ENCODE measurements around the gene CMTM2. TPM values are rescaled to one million over a fixed set of nuclear protein-coding genes. Genes with fewer than 3 reads are reported as not detected.

Gene CMTM2
- total RNA-seq (0.49 TPM), polyA plus RNA-seq (not detected)

GRCh38 chr16:66578651-66579531 lies at the start of gene CMTM2:
Gene CMTM2 (plus strand): TSS chr16:66579463. CDS start chr16:66579608, 145 bp downstream.
- DNase-seq (peak in 1 of 3 donors; percentile 32), ATAC-seq (ENCODE audit: low read depth in 2 of 2) (peak; percentile 24 to 39)
- no peaks in the 10 kb centered on the region for H3K9me3 ChIP-seq (ENCODE audit: control insufficient read depth in 2 of 2, low read length in 2 of 2)
- no peak within 1 kb of the TSS for H3K27ac ChIP-seq (ENCODE audit: insufficient read depth, low read length, poor library complexity, severe bottlenecking)
- H3K4me1 ChIP-seq (ENCODE audit: control insufficient read depth, insufficient read depth, low read length, poor library complexity, severe bottlenecking) = peaks cover 9% of the 10 kb centered on the region
- H3K27me3 ChIP-seq (ENCODE audit: control insufficient read depth, insufficient read depth, low read length) = no peaks in the 10 kb centered on the region
- Mint-ChIP-seq H3K4me3 (peak within 1 kb of the TSS in 3 of 4 donors; percentile 64 to 76 (median 70)), H3K27me3 (peaks cover 29% of the 10 kb centered on the region), H3K9me3 (no peaks in the 10 kb centered on the region), H3K27ac (peak within 1 kb of the TSS in 2 of 3 donors; percentile 32 to 67), H3K4me1 (peaks cover 2 to 18% (median 5%) of the 10 kb centered on the region in 4 donors), H3K36me3 (no peaks in the 10 kb centered on the region)
- no peak within 1 kb of the TSS for H3K4me3 ChIP-seq (ENCODE audit: low read depth, low read length)
- H3K36me3 ChIP-seq (ENCODE audit: control insufficient read depth, insufficient read depth, low read length) = no peaks in the 10 kb centered on the region

- Mint-ChIP-seq H3K36me3 (peaks cover 4% of the 10 kb centered on the region), H3K27ac (peak overlapping the region in 2 of 3 donors; percentile 63 to 88), H3K4me1 (peaks cover 0 to 45% (median 24%) of the 10 kb centered on the region in 4 donors), H3K4me3 (no peak overlapping the region), H3K9me3 (no peaks in the 10 kb centered on the region), H3K27me3 (no peaks in the 10 kb centered on the region)
- Histone ChIP-seq H3K27ac (ENCODE audit: insufficient read depth, low read length, poor library complexity, severe bottlenecking) (no peak overlapping the region), H3K36me3 (ENCODE audit: control insufficient read depth, insufficient read depth, low read length) (no peaks in the 10 kb centered on the region), H3K4me3 (ENCODE audit: low read depth, low read length) (no peak overlapping the region), H3K4me1 (ENCODE audit: control insufficient read depth, insufficient read depth, low read length, poor library complexity, severe bottlenecking) (peaks cover 15% of the 10 kb centered on the region), H3K9me3 (ENCODE audit: control insufficient read depth in 2 of 2, low read length in 2 of 2) (no peaks in the 10 kb centered on the region), H3K27me3 (ENCODE audit: control insufficient read depth, insufficient read depth, low read length) (no peaks in the 10 kb centered on the region)
- no peak for ATAC-seq (ENCODE audit: low read depth in 2 of 2)
- no peak for DNase-seq
Observed at GRCh38 chr16:66529475-66529874, 49.8 kb upstream of the CMTM2 start.

DNA sequence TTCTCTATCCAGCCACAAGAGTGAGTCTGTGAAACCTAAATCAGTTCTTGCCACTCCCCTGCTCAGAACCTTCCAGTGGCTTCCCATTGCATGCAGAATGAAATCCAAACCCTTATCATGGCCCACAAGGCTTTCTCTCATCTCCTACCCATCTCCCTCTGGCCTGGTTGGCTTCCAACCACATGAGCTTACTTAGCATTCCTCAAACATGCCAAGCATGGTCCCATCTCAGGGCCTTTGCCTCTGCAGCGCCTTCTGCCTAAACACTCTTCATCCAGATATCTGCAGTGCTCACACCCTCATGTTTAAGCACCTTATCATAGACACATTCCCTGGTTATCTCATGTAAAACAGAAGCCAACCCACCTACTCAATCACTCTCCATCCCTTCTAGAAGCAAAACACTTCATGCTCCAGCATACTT lies 44.9 kb upstream of the CMTM2 start:
- Mint-ChIP-seq H3K4me1 (peaks cover 5 to 11% (median 6%) of the 10 kb centered on the region in 4 donors), H3K27ac (peak overlapping the region in 2 of 3 donors; percentile 13 to 83), H3K9me3 (no peaks in the 10 kb centered on the region), H3K36me3 (peaks cover 12% of the 10 kb centered on the region), H3K27me3 (no peaks in the 10 kb centered on the region), H3K4me3 (no peak overlapping the region)
- Histone ChIP-seq H3K9me3 (ENCODE audit: control insufficient read depth in 2 of 2, low read length in 2 of 2) (no peaks in the 10 kb centered on the region), H3K4me3 (ENCODE audit: low read depth, low read length) (no peak overlapping the region), H3K27ac (ENCODE audit: insufficient read depth, low read length, poor library complexity, severe bottlenecking) (no peak overlapping the region), H3K36me3 (ENCODE audit: control insufficient read depth, insufficient read depth, low read length) (no peaks in the 10 kb centered on the region), H3K4me1 (ENCODE audit: control insufficient read depth, insufficient read depth, low read length, poor library complexity, severe bottlenecking) (no peaks in the 10 kb centered on the region), H3K27me3 (ENCODE audit: control insufficient read depth, insufficient read depth, low read length) (no peaks in the 10 kb centered on the region)
- ATAC-seq (ENCODE audit: low read depth in 2 of 2) (no peak), DNase-seq (no peak)

GRCh38 chr16:66536525-66536924 lies 42.7 kb upstream of the CMTM2 start:
- H3K36me3 ChIP-seq (ENCODE audit: control insufficient read depth, insufficient read depth, low read length) = no peaks in the 10 kb centered on the region
- peaks cover 8% of the 10 kb centered on the region for H3K36me3 Mint-ChIP-seq
- no peak overlapping the region for H3K27ac Mint-ChIP-seq
- peaks cover 5 to 12% (median 7%) of the 10 kb centered on the region in 4 donors for H3K4me1 Mint-ChIP-seq
- H3K27me3 Mint-ChIP-seq = no peaks in the 10 kb centered on the region
- no peak for DNase-seq
- no peak for ATAC-seq (ENCODE audit: low read depth in 2 of 2)
- H3K4me1 ChIP-seq (ENCODE audit: control insufficient read depth, insufficient read depth, low read length, poor library complexity, severe bottlenecking) = no peaks in the 10 kb centered on the region
- H3K4me3 Mint-ChIP-seq = no peak overlapping the region
- H3K9me3 ChIP-seq (ENCODE audit: control insufficient read depth in 2 of 2, low read length in 2 of 2) = no peaks in the 10 kb centered on the region
- H3K4me3 ChIP-seq (ENCODE audit: low read depth, low read length) = no peak overlapping the region
- H3K9me3 Mint-ChIP-seq = no peaks in the 10 kb centered on the region
- no peaks in the 10 kb centered on the region for H3K27me3 ChIP-seq (ENCODE audit: control insufficient read depth, insufficient read depth, low read length)
- H3K27ac ChIP-seq (ENCODE audit: insufficient read depth, low read length, poor library complexity, severe bottlenecking) = no peak overlapping the region

DNA sequence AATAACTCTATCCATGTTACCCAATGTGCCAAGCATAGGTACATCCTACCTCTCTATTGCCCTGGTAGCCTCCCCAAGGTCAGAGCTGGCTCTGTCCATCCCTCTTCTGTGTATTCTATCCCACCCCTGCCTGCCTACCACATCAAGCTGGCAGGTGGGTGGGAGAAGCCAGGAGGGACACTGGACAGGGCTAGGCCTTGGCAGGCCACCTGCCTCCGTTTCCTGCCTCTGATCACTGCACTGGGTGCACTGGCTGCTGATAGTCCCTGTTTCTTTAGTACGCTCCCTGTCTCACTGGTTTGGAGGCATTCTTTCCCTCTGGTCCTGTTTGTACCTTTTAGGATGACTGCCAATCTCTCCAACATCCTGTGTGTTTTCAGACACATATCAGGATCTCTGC lies 42.0 kb upstream of the CMTM2 start:
- DNase-seq (no peak), ATAC-seq (ENCODE audit: low read depth in 2 of 2) (no peak)
- H3K27ac Mint-ChIP-seq = peak overlapping the region in 1 of 3 donors; percentile 11
- Histone ChIP-seq H3K9me3 (ENCODE audit: control insufficient read depth in 2 of 2, low read length in 2 of 2) (no peaks in the 10 kb centered on the region), H3K27ac (ENCODE audit: insufficient read depth, low read length, poor library complexity, severe bottlenecking) (no peak overlapping the region), H3K4me1 (ENCODE audit: control insufficient read depth, insufficient read depth, low read length, poor library complexity, severe bottlenecking) (no peaks in the 10 kb centered on the region), H3K27me3 (ENCODE audit: control insufficient read depth, insufficient read depth, low read length) (no peaks in the 10 kb centered on the region), H3K36me3 (ENCODE audit: control insufficient read depth, insufficient read depth, low read length) (no peaks in the 10 kb centered on the region), H3K4me3 (ENCODE audit: low read depth, low read length) (no peak overlapping the region)
- H3K4me3 Mint-ChIP-seq = no peak overlapping the region
- H3K4me1 Mint-ChIP-seq = peaks cover 5 to 12% (median 9%) of the 10 kb centered on the region in 4 donors
- H3K27me3 Mint-ChIP-seq = no peaks in the 10 kb centered on the region
- no peaks in the 10 kb centered on the region for H3K9me3 Mint-ChIP-seq
- H3K36me3 Mint-ChIP-seq = peaks cover 14% of the 10 kb centered on the region

DNA sequence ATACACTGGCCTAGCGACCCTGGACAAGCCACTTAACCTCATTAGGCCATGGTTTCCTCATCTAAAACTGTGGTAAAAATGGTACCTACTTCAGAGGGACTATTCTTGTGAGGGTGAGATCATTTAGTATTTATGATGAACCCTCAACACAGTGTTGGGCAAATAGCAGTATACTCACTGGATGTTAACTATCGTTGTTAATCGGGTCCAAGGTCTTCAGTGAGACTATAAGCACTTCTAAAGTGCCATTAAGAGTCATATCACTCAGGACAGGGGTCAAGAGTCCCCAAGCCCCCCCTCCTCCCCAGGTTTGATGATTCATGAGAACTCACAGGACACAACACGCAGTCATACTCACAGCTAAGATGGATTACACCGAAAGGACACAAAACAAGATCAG lies 40.4 kb upstream of the CMTM2 start:
- no peaks in the 10 kb centered on the region for H3K27me3 ChIP-seq (ENCODE audit: control insufficient read depth, insufficient read depth, low read length)
- H3K9me3 Mint-ChIP-seq = no peaks in the 10 kb centered on the region
- H3K4me1 Mint-ChIP-seq = peaks cover 5 to 13% (median 12%) of the 10 kb centered on the region in 4 donors
- H3K27ac Mint-ChIP-seq = peak overlapping the region in 2 of 3 donors; percentile 23 to 42
- H3K36me3 Mint-ChIP-seq = peaks cover 14% of the 10 kb centered on the region
- H3K9me3 ChIP-seq (ENCODE audit: control insufficient read depth in 2 of 2, low read length in 2 of 2) = no peaks in the 10 kb centered on the region
- H3K36me3 ChIP-seq (ENCODE audit: control insufficient read depth, insufficient read depth, low read length) = no peaks in the 10 kb centered on the region
- H3K4me3 Mint-ChIP-seq = peak overlapping the region in 1 of 4 donors; percentile 61
- DNase-seq (no peak), ATAC-seq (ENCODE audit: low read depth in 2 of 2) (no peak)
- no peak overlapping the region for H3K27ac ChIP-seq (ENCODE audit: insufficient read depth, low read length, poor library complexity, severe bottlenecking)
- H3K4me1 ChIP-seq (ENCODE audit: control insufficient read depth, insufficient read depth, low read length, poor library complexity, severe bottlenecking) = no peaks in the 10 kb centered on the region
- no peaks in the 10 kb centered on the region for H3K27me3 Mint-ChIP-seq
- no peak overlapping the region for H3K4me3 ChIP-seq (ENCODE audit: low read depth, low read length)

- no peaks in the 10 kb centered on the region for H3K4me1 ChIP-seq (ENCODE audit: control insufficient read depth, insufficient read depth, low read length, poor library complexity, severe bottlenecking)
- Mint-ChIP-seq H3K27me3 (no peaks in the 10 kb centered on the region), H3K9me3 (no peaks in the 10 kb centered on the region), H3K36me3 (peaks cover 14% of the 10 kb centered on the region), H3K4me3 (no peak overlapping the region), H3K27ac (peak overlapping the region in 2 of 3 donors; percentile 42 to 48), H3K4me1 (peaks cover 5 to 14% (median 11%) of the 10 kb centered on the region in 4 donors)
- no peaks in the 10 kb centered on the region for H3K27me3 ChIP-seq (ENCODE audit: control insufficient read depth, insufficient read depth, low read length)
- DNase-seq = no peak
- H3K27ac ChIP-seq (ENCODE audit: insufficient read depth, low read length, poor library complexity, severe bottlenecking) = no peak overlapping the region
- H3K9me3 ChIP-seq (ENCODE audit: control insufficient read depth in 2 of 2, low read length in 2 of 2) = no peaks in the 10 kb centered on the region
- no peaks in the 10 kb centered on the region for H3K36me3 ChIP-seq (ENCODE audit: control insufficient read depth, insufficient read depth, low read length)
- H3K4me3 ChIP-seq (ENCODE audit: low read depth, low read length) = no peak overlapping the region
- no peak for ATAC-seq (ENCODE audit: low read depth in 2 of 2)
Observed at GRCh38 chr16:66539623-66540469, 39.4 kb upstream of the CMTM2 start.
